Esophagus (tissue), 2 donors: ENCODE data around the gene SPATA21. TPM values are rescaled to one million over a fixed set of nuclear protein-coding genes. Genes with fewer than 3 reads are reported as not detected.

Source experiments
- H3K27ac ChIP-seq, 2 donors: one replicate each; pipeline ENCODE4 v1.5.1; 2013; ENCODE audit warnings: low read depth in 2 of 2, mild to moderate bottlenecking in 2 of 2, inconsistent platforms in 1 of 2, low read length in 1 of 2, moderate library complexity in 1 of 2
- H3K27me3 ChIP-seq, 2 donors: one replicate each; pipeline ENCODE4 v1.6.1; 2013; ENCODE audit warnings: low read length in 2 of 2, control low read depth in 1 of 2, mild to moderate bottlenecking in 1 of 2; ENCODE audit not compliant: insufficient read depth in 2 of 2, control insufficient read depth in 1 of 2
- H3K36me3 ChIP-seq, 2 donors: one replicate each; pipeline ENCODE4 v1.6.1; 2013; ENCODE audit warnings: low read length in 1 of 2; ENCODE audit not compliant: control insufficient read depth in 2 of 2, insufficient read depth in 2 of 2
- H3K4me1 ChIP-seq, 2 donors: one replicate each; pipeline ENCODE4 v1.6.1; 2013; ENCODE audit warnings: low read length in 1 of 2; ENCODE audit not compliant: control insufficient read depth in 2 of 2, insufficient read depth in 2 of 2
- H3K4me3 ChIP-seq, 2 donors: one replicate each; pipeline ENCODE4 v1.5.1; 2013; ENCODE audit warnings: low read length in 2 of 2, mild to moderate bottlenecking in 2 of 2, low read depth in 1 of 2, moderate library complexity in 1 of 2
- H3K9me3 ChIP-seq, 2 donors: one replicate each; pipeline ENCODE4 v1.6.1; 2013; ENCODE audit warnings: mild to moderate bottlenecking in 2 of 2, low read depth in 1 of 2, low read length in 1 of 2, moderate library complexity in 1 of 2; ENCODE audit not compliant: control insufficient read depth in 2 of 2, insufficient read depth in 1 of 2
- WGBS, 2 donors: extraction: QIAGEN DNeasy Blood & Tissue Kit; methylation state at CpG; one replicate each; pipeline ENCODE4 v1.1.7; 2013; 5-methylcytosine and 5-hydroxymethylcytosine counted together
- polyA plus RNA-seq, 2 donors: library from polyadenylated mRNA; stranded (reverse); fragments of 200-250 nt; gene quantifications; one replicate each; pipeline ENCODE4 v1.2.3, GENCODE V29; 2013
- donor health status: healthy with polysubstance abuse.
- donor health status: Bipolar disorder and iron deficiency.

SPATA21 gene
- polyA plus RNA-seq, 2 donors, result 0.08 to 0.13 TPM

GRCh38 chr1:16406868-16407267 lies 30.4 kb downstream of the SPATA21 start:
- WGBS, 2 donors, result 58 to 69% methylated on average over 9 of the region's 9 CpGs
- Histone ChIP-seq H3K4me3 (no peak overlapping the region), H3K27me3 (no peaks in the 10 kb centered on the region), H3K27ac (no peak overlapping the region), H3K4me1 (peaks cover 0 to 4% of the 10 kb centered on the region in 2 donors), H3K36me3 (no peaks in the 10 kb centered on the region), H3K9me3 (no peaks in the 10 kb centered on the region)

GRCh38 chr1:16405441-16405840 lies 31.8 kb downstream of the SPATA21 start:
- Histone ChIP-seq H3K4me3 (no peak overlapping the region), H3K36me3 (no peaks in the 10 kb centered on the region), H3K27ac (no peak overlapping the region), H3K27me3 (no peaks in the 10 kb centered on the region), H3K4me1 (peaks cover 0 to 4% of the 10 kb centered on the region in 2 donors), H3K9me3 (no peaks in the 10 kb centered on the region)
- 71 to 80% methylated on average over 5 of the region's 5 CpGs for WGBS, 2 donors

DNA sequence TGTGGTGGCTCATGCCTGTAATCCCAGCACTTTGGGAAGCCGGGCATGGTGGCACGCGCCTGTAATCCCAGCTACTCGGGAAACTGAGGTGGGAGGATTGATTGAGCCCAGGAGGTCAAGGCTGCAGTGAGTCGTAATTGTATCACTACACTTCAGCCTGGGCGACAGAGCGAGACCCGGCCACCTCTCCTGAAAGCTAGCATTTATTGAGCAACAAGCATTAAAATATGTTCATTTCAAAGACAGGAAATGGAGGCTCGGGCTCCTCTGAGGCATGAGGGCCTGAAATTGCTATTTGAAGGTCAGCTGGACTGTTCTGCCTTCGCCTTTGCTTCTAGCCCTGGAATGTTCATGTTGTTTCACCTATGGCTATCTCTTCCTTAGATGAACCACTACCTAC lies 34.5 kb downstream of the SPATA21 start:
- peaks cover 4 to 5% of the 10 kb centered on the region in 2 donors for H3K36me3 ChIP-seq
- no peaks in the 10 kb centered on the region for H3K9me3 ChIP-seq
- H3K4me1 ChIP-seq, result peaks cover 0 to 4% of the 10 kb centered on the region in 2 donors
- no peaks in the 10 kb centered on the region for H3K27me3 ChIP-seq
- WGBS, 2 donors, result 82% methylated on average over 10 of the region's 10 CpGs
- no peak overlapping the region for H3K27ac ChIP-seq
- no peak overlapping the region for H3K4me3 ChIP-seq

GRCh38 chr1:16398371-16398953 lies 38.8 kb downstream of the SPATA21 start:
- H3K27ac ChIP-seq, result no peak overlapping the region
- 93 to 94% methylated on average over 5 of the region's 5 CpGs for WGBS, 2 donors
- no peaks in the 10 kb centered on the region for H3K27me3 ChIP-seq
- peaks cover 0 to 9% of the 10 kb centered on the region in 2 donors for H3K4me1 ChIP-seq
- peaks cover 16 to 23% of the 10 kb centered on the region in 2 donors for H3K36me3 ChIP-seq
- H3K9me3 ChIP-seq, result no peaks in the 10 kb centered on the region
- H3K4me3 ChIP-seq, result no peak overlapping the region

DNA sequence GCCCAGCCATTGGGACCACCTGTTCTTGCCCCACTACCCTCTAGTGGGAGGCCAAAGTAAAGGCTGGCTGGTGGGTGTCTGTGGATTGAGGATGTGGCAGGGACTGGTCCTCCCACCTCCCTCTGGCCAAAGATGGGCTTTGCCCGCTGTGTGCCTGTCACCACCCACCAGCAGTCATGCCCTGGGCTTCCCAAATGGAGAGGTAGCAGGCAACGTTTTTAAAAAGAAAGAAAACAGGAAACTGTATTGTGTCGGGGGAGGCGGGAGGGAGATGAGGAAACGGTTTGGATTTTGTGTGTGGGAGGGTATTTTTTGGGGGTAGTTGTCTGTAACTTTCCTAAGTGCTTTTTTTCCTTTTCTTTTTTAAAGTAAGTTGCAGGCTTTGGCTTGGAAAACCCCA lies 40.1 kb downstream of the SPATA21 start:
- Histone ChIP-seq H3K36me3 (peaks cover 20 to 26% of the 10 kb centered on the region in 2 donors), H3K27ac (peak overlapping the region in 1 of 2 donors; percentile 26), H3K4me3 (no peak overlapping the region), H3K9me3 (no peaks in the 10 kb centered on the region), H3K27me3 (no peaks in the 10 kb centered on the region), H3K4me1 (peaks cover 0 to 9% of the 10 kb centered on the region in 2 donors)
- WGBS, 2 donors, result 55 to 59% methylated on average over 5 of the region's 5 CpGs

GRCh38 chr1:16396591-16396990 lies 40.6 kb downstream of the SPATA21 start:
- peaks cover 20 to 26% of the 10 kb centered on the region in 2 donors for H3K36me3 ChIP-seq
- peaks cover 0 to 9% of the 10 kb centered on the region in 2 donors for H3K4me1 ChIP-seq
- 38 to 63% methylated on average over 7 of the region's 7 CpGs for WGBS, 2 donors
- H3K4me3 ChIP-seq, result no peak overlapping the region
- H3K27me3 ChIP-seq, result no peaks in the 10 kb centered on the region
- peak overlapping the region; percentile 60 to 65 for H3K27ac ChIP-seq
- no peaks in the 10 kb centered on the region for H3K9me3 ChIP-seq

- Histone ChIP-seq H3K36me3 (peaks cover 23 to 26% of the 10 kb centered on the region in 2 donors), H3K9me3 (no peaks in the 10 kb centered on the region), H3K4me3 (no peak overlapping the region), H3K27me3 (no peaks in the 10 kb centered on the region), H3K4me1 (peaks cover 6 to 16% of the 10 kb centered on the region in 2 donors), H3K27ac (no peak overlapping the region)
- 89 to 92% methylated on average over 13 of the region's 13 CpGs for WGBS, 2 donors
Observed at GRCh38 chr1:16394977-16395376, 42.2 kb downstream of the SPATA21 start.

- peaks cover 6 to 16% of the 10 kb centered on the region in 2 donors for H3K4me1 ChIP-seq
Observed at GRCh38 chr1:16393570-16394521, 43.4 kb downstream of the SPATA21 start.

GRCh38 chr1:16392740-16393569 lies 44.3 kb downstream of the SPATA21 start:
- Histone ChIP-seq H3K36me3 (peaks cover 19 to 23% of the 10 kb centered on the region in 2 donors), H3K27ac (no peak overlapping the region)

More at GRCh38 chr1:16393570-16394521, 43.4 kb downstream of the SPATA21 start:
- WGBS, 2 donors, result 77 to 79% methylated on average over 10 of the region's 10 CpGs
- Histone ChIP-seq H3K4me3 (no peak overlapping the region), H3K27ac (no peak overlapping the region), H3K27me3 (no peaks in the 10 kb centered on the region), H3K9me3 (no peaks in the 10 kb centered on the region), H3K36me3 (peaks cover 19 to 26% of the 10 kb centered on the region in 2 donors)

More at GRCh38 chr1:16392740-16393569, 44.3 kb downstream of the SPATA21 start:
- Histone ChIP-seq H3K4me1 (peaks cover 6 to 16% of the 10 kb centered on the region in 2 donors), H3K9me3 (no peaks in the 10 kb centered on the region), H3K27me3 (no peaks in the 10 kb centered on the region), H3K4me3 (no peak overlapping the region)
- WGBS, 2 donors, result 77 to 79% methylated on average over 21 of the region's 21 CpGs
